Measurements from ENCODE around the gene COX18.

Gene COX18

DNA sequence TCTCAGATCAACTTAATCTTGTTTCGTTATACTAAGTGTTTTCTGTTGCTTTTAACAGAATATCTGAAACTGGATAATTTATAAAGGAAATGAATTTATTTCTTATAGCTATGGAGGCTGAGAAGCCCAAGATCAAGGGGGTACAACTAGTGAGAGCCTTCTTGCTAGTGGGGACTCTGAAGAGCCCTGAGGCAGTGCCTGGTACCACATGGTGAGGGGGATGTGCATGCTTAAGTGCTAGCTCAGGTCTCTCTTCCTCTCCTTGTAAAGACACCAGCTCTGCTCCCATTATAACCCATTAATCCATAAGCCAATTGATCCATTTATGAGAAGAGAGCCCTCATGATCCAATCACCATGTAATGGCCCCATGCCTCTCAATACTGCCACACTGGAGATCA lies 17.9 kb downstream of the COX18 start:
- Histone ChIP-seq H3K4me1 (ENCODE audit: control insufficient read depth, insufficient read depth, low read length) (no peaks in the 10 kb centered on the region), H3K36me3 (ENCODE audit: insufficient read depth, low read length) (peaks cover 16% of the 10 kb centered on the region), H3K4me3 (ENCODE audit: low read length) (no peak overlapping the region), H3K9me3 (replicated peaks; ENCODE audit: low read length) (no peaks in the 10 kb centered on the region), H3K9ac (ENCODE audit: low read depth, low read length) (no peak overlapping the region), H3K27me3 (ENCODE audit: control insufficient read depth, insufficient read depth, low read length) (no peaks in the 10 kb centered on the region), H3K4me2 (ENCODE audit: low read length) (no peak overlapping the region)

DNA sequence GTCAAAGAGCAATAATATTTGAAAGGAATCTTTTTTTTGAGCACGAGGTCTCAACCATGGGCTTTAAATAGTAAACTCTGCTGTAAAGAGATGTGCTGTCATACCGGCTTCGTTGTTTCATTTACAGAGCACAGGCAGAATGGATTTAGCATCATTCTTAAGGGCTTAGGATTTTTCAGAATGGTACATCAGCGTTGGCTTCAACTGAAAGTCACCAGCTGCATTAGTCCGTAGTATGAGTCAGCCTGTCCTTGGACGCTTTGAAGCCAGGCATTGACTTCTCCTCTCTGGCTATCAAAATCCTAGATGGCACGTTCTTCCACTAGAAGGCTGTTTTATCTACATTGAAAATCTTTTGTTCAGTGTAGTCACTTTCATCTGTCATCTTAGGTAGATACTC lies 23.6 kb downstream of the COX18 start:
- H3K36me3 ChIP-seq (ENCODE audit: insufficient read depth, low read length) = no peaks in the 10 kb centered on the region
- no peaks in the 10 kb centered on the region for H3K9me3 ChIP-seq (replicated peaks; ENCODE audit: low read length)
- no peaks in the 10 kb centered on the region for H3K27me3 ChIP-seq (ENCODE audit: control insufficient read depth, insufficient read depth, low read length)
- H3K4me3 ChIP-seq (ENCODE audit: low read length) = no peak overlapping the region
- H3K4me1 ChIP-seq (ENCODE audit: control insufficient read depth, insufficient read depth, low read length) = no peaks in the 10 kb centered on the region
- H3K4me2 ChIP-seq (ENCODE audit: low read length) = no peak overlapping the region
- H3K9ac ChIP-seq (ENCODE audit: low read depth, low read length) = no peak overlapping the region

DNA sequence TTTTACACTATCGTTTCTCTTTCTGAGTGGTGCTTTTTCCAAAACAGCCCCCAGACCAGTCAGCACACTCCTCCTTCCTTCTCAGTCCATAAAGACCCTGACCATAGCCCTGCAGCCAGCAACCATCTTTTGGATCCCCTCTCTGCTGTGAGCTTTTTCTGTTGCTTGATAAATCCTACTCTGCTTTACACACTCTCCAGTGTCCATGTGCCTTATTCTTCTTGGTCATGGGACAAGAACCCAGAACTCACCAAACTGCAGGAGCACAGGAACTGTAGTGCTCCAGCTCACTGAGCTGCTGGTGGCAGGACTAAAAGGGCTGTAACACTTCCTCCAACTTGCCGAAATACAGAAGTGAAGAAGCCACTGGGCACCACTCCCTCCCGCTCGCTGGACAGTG lies 32.5 kb downstream of the COX18 start:
- H3K36me3 ChIP-seq (ENCODE audit: insufficient read depth, low read length) = no peaks in the 10 kb centered on the region
- H3K4me3 ChIP-seq (ENCODE audit: low read length) = no peak overlapping the region
- no peaks in the 10 kb centered on the region for H3K27me3 ChIP-seq (ENCODE audit: control insufficient read depth, insufficient read depth, low read length)
- H3K9me3 ChIP-seq (replicated peaks; ENCODE audit: low read length) = no peaks in the 10 kb centered on the region
- H3K9ac ChIP-seq (ENCODE audit: low read depth, low read length) = no peak overlapping the region
- H3K4me2 ChIP-seq (ENCODE audit: low read length) = no peak overlapping the region
- H3K4me1 ChIP-seq (ENCODE audit: control insufficient read depth, insufficient read depth, low read length) = no peaks in the 10 kb centered on the region

DNA sequence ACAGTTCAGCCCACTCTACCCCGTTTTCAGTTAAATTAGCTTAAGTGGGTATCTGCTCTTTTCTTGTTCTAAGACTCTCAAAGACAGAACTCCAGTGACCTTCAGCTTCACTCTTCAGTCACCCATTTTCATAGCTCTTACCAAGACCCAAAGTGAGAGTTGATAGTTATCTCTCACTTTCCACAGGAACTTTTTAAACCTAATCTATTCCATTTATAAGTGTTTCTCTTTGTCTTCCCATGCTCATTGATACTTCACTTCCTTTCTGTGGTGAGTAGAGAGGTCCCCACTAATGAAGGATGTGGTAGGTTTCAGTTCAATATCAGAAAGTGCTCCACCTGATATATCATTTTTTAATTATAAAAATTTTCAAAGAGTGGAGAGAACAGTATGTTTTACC lies 33.4 kb downstream of the COX18 start:
- Histone ChIP-seq H3K9ac (ENCODE audit: low read depth, low read length) (no peak overlapping the region), H3K9me3 (replicated peaks; ENCODE audit: low read length) (no peaks in the 10 kb centered on the region), H3K4me3 (ENCODE audit: low read length) (no peak overlapping the region), H3K36me3 (ENCODE audit: insufficient read depth, low read length) (no peaks in the 10 kb centered on the region), H3K4me2 (ENCODE audit: low read length) (no peak overlapping the region), H3K4me1 (ENCODE audit: control insufficient read depth, insufficient read depth, low read length) (no peaks in the 10 kb centered on the region), H3K27me3 (ENCODE audit: control insufficient read depth, insufficient read depth, low read length) (no peaks in the 10 kb centered on the region)

DNA sequence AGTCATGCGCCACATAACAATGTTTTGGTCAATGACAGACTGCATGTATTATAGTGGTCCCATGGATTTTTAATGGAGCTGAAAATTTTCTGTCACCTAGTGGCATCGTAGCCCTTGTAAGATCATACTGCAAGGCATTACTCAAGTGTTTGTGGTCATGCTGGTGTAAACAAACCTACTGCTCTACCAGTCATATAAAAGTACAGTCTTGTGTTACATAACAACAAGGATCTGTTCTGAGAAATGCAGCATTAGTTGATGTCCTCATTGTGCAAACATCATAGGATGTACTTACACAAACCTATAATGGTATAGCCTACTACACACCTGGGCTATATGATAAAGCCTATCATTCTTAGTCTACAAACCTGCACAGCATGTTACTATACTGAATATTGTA lies 34.6 kb downstream of the COX18 start:
- Histone ChIP-seq H3K4me3 (ENCODE audit: low read length) (no peak overlapping the region), H3K4me1 (ENCODE audit: control insufficient read depth, insufficient read depth, low read length) (no peaks in the 10 kb centered on the region), H3K9me3 (replicated peaks; ENCODE audit: low read length) (no peaks in the 10 kb centered on the region)

DNA sequence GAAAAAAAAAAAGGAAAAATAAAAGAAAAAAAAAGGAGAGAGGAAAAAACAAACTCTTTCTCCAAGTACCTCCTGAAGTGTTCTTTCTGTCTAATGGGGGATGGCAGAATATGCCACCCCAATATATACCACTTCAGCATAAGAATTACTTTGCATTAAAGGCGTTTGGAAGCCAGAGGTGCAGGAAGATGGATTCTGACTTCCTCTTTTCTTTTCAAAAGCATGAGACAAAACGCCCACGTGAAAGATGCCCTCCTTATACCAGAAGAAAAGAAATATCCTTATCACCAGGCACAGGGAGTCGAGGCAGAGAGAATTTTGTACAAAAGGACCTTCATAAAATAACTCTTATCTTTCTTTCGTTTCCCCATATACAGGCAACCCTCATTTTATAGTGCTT lies 40.9 kb downstream of the COX18 start:
- no peaks in the 10 kb centered on the region for H3K36me3 ChIP-seq (ENCODE audit: insufficient read depth, low read length)
- no peak overlapping the region for H3K9ac ChIP-seq (ENCODE audit: low read depth, low read length)
- no peaks in the 10 kb centered on the region for H3K4me1 ChIP-seq (ENCODE audit: control insufficient read depth, insufficient read depth, low read length)
- H3K27me3 ChIP-seq (ENCODE audit: control insufficient read depth, insufficient read depth, low read length) = peaks cover 18% of the 10 kb centered on the region
- no peaks in the 10 kb centered on the region for H3K9me3 ChIP-seq (replicated peaks; ENCODE audit: low read length)
- no peak overlapping the region for H3K4me2 ChIP-seq (ENCODE audit: low read length)
- H3K4me3 ChIP-seq (ENCODE audit: low read length) = no peak overlapping the region

More for the DNA sequence above, 34.6 kb downstream of the COX18 start:
- no peaks in the 10 kb centered on the region for H3K27me3 ChIP-seq (ENCODE audit: control insufficient read depth, insufficient read depth, low read length)
- no peak overlapping the region for H3K9ac ChIP-seq (ENCODE audit: low read depth, low read length)
- no peaks in the 10 kb centered on the region for H3K36me3 ChIP-seq (ENCODE audit: insufficient read depth, low read length)
- no peak overlapping the region for H3K4me2 ChIP-seq (ENCODE audit: low read length)

DNA sequence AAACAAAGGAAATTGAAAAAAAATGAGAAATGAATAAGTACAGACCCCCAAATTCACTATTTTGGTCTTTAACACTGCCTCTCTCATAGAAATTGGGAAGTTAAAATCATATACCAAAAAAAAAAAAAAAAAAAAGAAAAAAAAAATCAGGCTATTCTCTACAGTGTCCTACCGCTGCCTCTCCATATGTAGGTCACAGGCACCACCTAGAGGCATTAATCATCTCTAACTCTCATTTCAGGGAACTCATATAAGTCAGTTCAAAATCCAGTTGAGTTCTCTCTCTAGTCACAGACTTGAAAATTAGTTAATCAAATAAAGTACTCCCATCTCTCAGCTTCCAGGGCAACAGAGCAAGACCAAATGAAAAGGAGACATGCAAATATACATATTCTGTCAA lies 47.9 kb downstream of the COX18 start:
- Histone ChIP-seq H3K9me3 (replicated peaks; ENCODE audit: low read length) (no peaks in the 10 kb centered on the region), H3K4me1 (ENCODE audit: control insufficient read depth, insufficient read depth, low read length) (no peaks in the 10 kb centered on the region), H3K36me3 (ENCODE audit: insufficient read depth, low read length) (no peaks in the 10 kb centered on the region), H3K4me3 (ENCODE audit: low read length) (no peak overlapping the region), H3K9ac (ENCODE audit: low read depth, low read length) (no peak overlapping the region), H3K4me2 (ENCODE audit: low read length) (no peak overlapping the region), H3K27me3 (ENCODE audit: control insufficient read depth, insufficient read depth, low read length) (peaks cover 18% of the 10 kb centered on the region)

DNA sequence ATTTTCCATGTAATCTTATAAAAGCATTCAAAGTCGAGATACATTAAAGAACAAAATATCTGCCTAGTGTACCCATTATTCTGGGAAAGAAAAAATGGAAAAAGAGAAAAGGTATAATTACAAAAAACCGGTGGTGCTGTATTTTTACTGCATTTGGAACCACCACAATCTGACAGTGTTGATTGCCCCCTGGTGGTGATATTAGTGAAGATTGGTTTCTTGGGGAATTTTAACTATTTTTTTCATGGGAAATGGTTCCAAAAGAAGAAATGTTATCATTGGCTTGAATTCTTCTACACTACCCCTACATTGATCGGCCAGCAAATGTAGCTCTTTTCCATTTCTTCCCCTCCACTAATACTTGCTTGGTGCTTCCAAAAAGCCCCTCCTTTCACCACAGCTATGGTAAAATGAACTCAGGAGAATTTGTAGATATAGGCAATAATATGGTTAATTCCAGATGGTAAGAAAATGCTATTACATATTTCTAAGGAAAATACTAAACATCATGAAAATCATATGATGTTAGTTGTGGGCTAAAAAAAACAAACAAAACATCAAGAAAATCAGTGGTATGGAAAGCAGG lies 50.0 kb downstream of the COX18 start:
- no peaks in the 10 kb centered on the region for H3K4me1 ChIP-seq (ENCODE audit: control insufficient read depth, insufficient read depth, low read length)
- no peak overlapping the region for H3K4me3 ChIP-seq (ENCODE audit: low read length)
- H3K9ac ChIP-seq (ENCODE audit: low read depth, low read length) = no peak overlapping the region
- H3K36me3 ChIP-seq (ENCODE audit: insufficient read depth, low read length) = no peaks in the 10 kb centered on the region
- H3K4me2 ChIP-seq (ENCODE audit: low read length) = no peak overlapping the region
- H3K27me3 ChIP-seq (ENCODE audit: control insufficient read depth, insufficient read depth, low read length) = peaks cover 1% of the 10 kb centered on the region
- no peaks in the 10 kb centered on the region for H3K9me3 ChIP-seq (replicated peaks; ENCODE audit: low read length)

DNA sequence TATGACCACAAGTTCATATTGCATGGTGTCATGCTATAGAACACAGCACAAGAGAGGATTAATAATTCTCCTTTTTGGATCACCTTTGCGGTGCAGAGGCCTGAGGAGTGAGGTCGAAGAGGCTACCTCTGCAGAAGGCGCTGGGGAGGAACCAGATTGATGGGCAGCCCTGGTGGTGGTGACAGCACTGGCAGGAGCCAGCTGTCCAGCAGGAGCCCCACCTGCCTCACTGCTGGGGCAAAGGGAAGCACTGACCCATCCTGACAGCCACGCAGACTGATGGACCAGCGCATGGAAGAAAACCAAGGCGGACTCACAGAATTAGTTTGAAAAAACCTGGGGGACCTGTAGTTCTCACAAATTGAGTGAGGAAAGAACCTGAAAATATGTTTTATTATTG lies 50.9 kb downstream of the COX18 start:
- Histone ChIP-seq H3K4me3 (ENCODE audit: low read length) (no peak overlapping the region), H3K4me1 (ENCODE audit: control insufficient read depth, insufficient read depth, low read length) (no peaks in the 10 kb centered on the region), H3K27me3 (ENCODE audit: control insufficient read depth, insufficient read depth, low read length) (no peaks in the 10 kb centered on the region), H3K9ac (ENCODE audit: low read depth, low read length) (no peak overlapping the region), H3K9me3 (replicated peaks; ENCODE audit: low read length) (no peaks in the 10 kb centered on the region), H3K36me3 (ENCODE audit: insufficient read depth, low read length) (no peaks in the 10 kb centered on the region), H3K4me2 (ENCODE audit: low read length) (no peak overlapping the region)

DNA sequence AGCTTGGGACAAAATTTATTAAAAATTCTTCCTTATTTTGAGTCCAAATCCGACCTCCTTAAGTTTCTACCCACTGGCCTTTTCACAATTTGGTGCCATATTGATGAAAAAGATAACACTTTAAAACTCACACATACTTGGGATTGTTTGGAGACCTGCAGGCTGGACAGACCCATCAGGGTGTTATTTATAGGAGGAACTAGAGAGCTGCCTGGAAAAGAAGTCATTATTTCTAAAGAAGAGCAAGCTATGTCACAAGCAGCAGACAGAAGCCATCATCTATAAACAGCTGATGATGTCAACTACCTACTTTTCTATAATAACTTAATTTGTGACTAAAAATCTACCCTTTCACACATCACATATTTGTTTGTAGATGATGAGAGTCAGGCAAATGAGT lies 56.2 kb downstream of the COX18 start:
- Histone ChIP-seq H3K4me3 (ENCODE audit: low read length) (no peak overlapping the region), H3K4me1 (ENCODE audit: control insufficient read depth, insufficient read depth, low read length) (no peaks in the 10 kb centered on the region), H3K4me2 (ENCODE audit: low read length) (no peak overlapping the region), H3K9ac (ENCODE audit: low read depth, low read length) (no peak overlapping the region), H3K27me3 (ENCODE audit: control insufficient read depth, insufficient read depth, low read length) (no peaks in the 10 kb centered on the region), H3K9me3 (replicated peaks; ENCODE audit: low read length) (no peaks in the 10 kb centered on the region), H3K36me3 (ENCODE audit: insufficient read depth, low read length) (no peaks in the 10 kb centered on the region)

DNA sequence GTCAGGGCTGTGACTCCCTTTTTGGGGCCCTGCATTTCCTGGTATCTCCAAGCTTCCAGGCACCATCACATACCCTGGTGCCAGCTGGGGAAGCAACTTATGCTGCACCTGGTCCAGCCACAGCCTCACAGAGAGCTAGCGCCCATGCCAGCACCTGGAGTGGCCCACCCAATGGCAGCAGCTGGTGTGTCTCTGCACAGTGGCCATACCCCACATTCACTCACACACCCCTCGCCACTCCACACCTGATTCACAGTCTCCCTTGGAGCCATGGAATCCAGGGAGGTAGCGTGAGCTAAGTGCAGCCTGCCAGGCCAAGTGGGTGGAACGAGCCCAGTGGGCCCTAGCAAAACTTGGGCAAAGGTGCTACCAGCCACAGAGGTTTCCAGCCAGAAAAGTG lies 56.8 kb downstream of the COX18 start:
- Histone ChIP-seq H3K36me3 (ENCODE audit: insufficient read depth, low read length) (no peaks in the 10 kb centered on the region), H3K4me3 (ENCODE audit: low read length) (no peak overlapping the region), H3K4me1 (ENCODE audit: control insufficient read depth, insufficient read depth, low read length) (no peaks in the 10 kb centered on the region), H3K27me3 (ENCODE audit: control insufficient read depth, insufficient read depth, low read length) (no peaks in the 10 kb centered on the region), H3K9ac (ENCODE audit: low read depth, low read length) (no peak overlapping the region), H3K4me2 (ENCODE audit: low read length) (no peak overlapping the region), H3K9me3 (replicated peaks; ENCODE audit: low read length) (no peaks in the 10 kb centered on the region)

DNA sequence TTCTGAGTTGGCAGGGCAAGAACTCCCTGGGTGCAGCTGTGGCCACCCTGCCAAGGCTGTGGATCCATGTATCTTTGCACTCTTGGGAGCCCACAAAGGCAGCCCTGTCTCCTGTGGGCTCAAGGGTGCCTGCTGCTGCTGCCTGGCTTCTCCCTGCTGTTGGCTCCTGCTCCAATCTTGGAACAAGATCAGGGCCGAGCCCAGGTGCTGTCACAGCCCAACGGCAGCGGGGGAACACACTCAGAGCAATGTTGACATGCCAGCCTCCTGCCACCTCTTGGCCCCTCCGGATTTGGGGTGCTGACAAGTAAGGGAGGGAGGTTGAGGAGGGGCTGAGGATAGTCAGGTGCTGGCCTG lies 57.9 kb downstream of the COX18 start:
- peaks cover 5% of the 10 kb centered on the region for H3K27me3 ChIP-seq (ENCODE audit: control insufficient read depth, insufficient read depth, low read length)
- H3K4me1 ChIP-seq (ENCODE audit: control insufficient read depth, insufficient read depth, low read length) = no peaks in the 10 kb centered on the region
- H3K9me3 ChIP-seq (replicated peaks; ENCODE audit: low read length) = no peaks in the 10 kb centered on the region
- no peaks in the 10 kb centered on the region for H3K36me3 ChIP-seq (ENCODE audit: insufficient read depth, low read length)
- H3K4me2 ChIP-seq (ENCODE audit: low read length) = no peak overlapping the region
- H3K9ac ChIP-seq (ENCODE audit: low read depth, low read length) = no peak overlapping the region
- no peak overlapping the region for H3K4me3 ChIP-seq (ENCODE audit: low read length)

Measured in skeletal muscle satellite cell (primary cell).